GM19463 (cell line): ENCODE measurements around the gene CDC45.
"Not testable (repeated sequence)": the region's sequence is repeated elsewhere in the genome, so short reads cannot be mapped to it uniquely, and the experiment has no call there.

Experiments used
- ATAC-seq: cut with Tn5 transposase; IDR thresholded peaks from one replicate; pipeline ENCODE4 v1.9.1; 2021; ENCODE audit warnings: mild to moderate bottlenecking, moderate library complexity; ENCODE audit not compliant: unreplicated experiment

The CDC45 gene

GRCh38 chr22:19525666-19526065 lies 45.9 kb downstream of the CDC45 start:
- ATAC-seq, result no peak

GRCh38 chr22:19526076-19526701 lies 46.5 kb downstream of the CDC45 start:
- no peak for ATAC-seq

GRCh38 chr22:19526702-19527111 lies 47.0 kb downstream of the CDC45 start:
- no peak for ATAC-seq

- ATAC-seq, result no peak
Measured at GRCh38 chr22:19527321-19527721, 47.6 kb downstream of the CDC45 start.

GRCh38 chr22:19527861-19528417 lies 48.2 kb downstream of the CDC45 start:
- ATAC-seq, result no peak

GRCh38 chr22:19529811-19530210 lies 50.1 kb downstream of the CDC45 start:
- no peak for ATAC-seq

- no peak for ATAC-seq
Measured at GRCh38 chr22:19530751-19531150, 51.0 kb downstream of the CDC45 start.

GRCh38 chr22:19531327-19531726 lies 51.6 kb downstream of the CDC45 start:
- ATAC-seq, result not testable (repeated sequence)

- no peak for ATAC-seq
Measured at GRCh38 chr22:19533049-19533626, 53.4 kb downstream of the CDC45 start.

- no peak for ATAC-seq
Measured at GRCh38 chr22:19533857-19534256, 54.1 kb downstream of the CDC45 start.

GRCh38 chr22:19535001-19535400 lies 55.3 kb downstream of the CDC45 start:
- no peak for ATAC-seq

- ATAC-seq, result no peak
Measured at GRCh38 chr22:19536564-19536963, 56.8 kb downstream of the CDC45 start.

- no peak for ATAC-seq
Measured at GRCh38 chr22:19537941-19538488, 58.3 kb downstream of the CDC45 start.

- no peak for ATAC-seq
Measured at GRCh38 chr22:19540394-19540793, 60.7 kb downstream of the CDC45 start.

GRCh38 chr22:19543970-19544708 lies 64.4 kb downstream of the CDC45 start:
- no peak for ATAC-seq

- ATAC-seq, result no peak
Measured at GRCh38 chr22:19545935-19546207, 66.2 kb downstream of the CDC45 start.

- ATAC-seq, result no peak
Measured at GRCh38 chr22:19546680-19547079, 67.0 kb downstream of the CDC45 start.

GRCh38 chr22:19547620-19548019 lies 67.9 kb downstream of the CDC45 start:
- ATAC-seq, result no peak

- ATAC-seq, result not testable (repeated sequence)
Measured at GRCh38 chr22:19548427-19548826, 68.7 kb downstream of the CDC45 start.

GRCh38 chr22:19548964-19549363 lies 69.2 kb downstream of the CDC45 start:
- no peak for ATAC-seq

GRCh38 chr22:19549428-19549827 lies 69.7 kb downstream of the CDC45 start:
- ATAC-seq, result no peak

- ATAC-seq, result no peak
Measured at GRCh38 chr22:19550382-19550781, 70.7 kb downstream of the CDC45 start.
